Adrenal gland (tissue), 12 donors: ENCODE data around the gene TDRD9. TPM values are rescaled to one million over a fixed set of nuclear protein-coding genes. Genes with fewer than 3 reads are reported as not detected.

ENCODE experiments used
- DNase-seq, 7 donors: peaks; one replicate each; pipeline ENCODE4 v3.0.0-alpha.2; 2019 to 2020
- H3K27ac ChIP-seq, 5 donors: fragments of 200-600 bp; sonication (generic) in 4 of 5; 1 replicate in 3 of 5; 2 replicates in 2 of 5; pipeline versions ENCODE4 v1.5.1 to v1.8.0; 2016 to 2020; ENCODE audit warnings: mild to moderate bottlenecking in 1 of 5
- H3K27me3 ChIP-seq: fragments of 200-600 bp; 2 replicates; pipeline ENCODE4 v1.8.0; 2021
- H3K36me3 ChIP-seq, 2 donors: fragments of 200-600 bp; replicated peaks in 1 of 2; 1 replicate in 1 of 2; 2 replicates in 1 of 2; pipeline versions ENCODE4 v1.5.1 to v1.8.0; 2018 to 2022
- H3K4me1 ChIP-seq, 2 donors: fragments of 200-600 bp; replicated peaks in 1 of 2; 1 replicate in 1 of 2; 2 replicates in 1 of 2; pipeline versions ENCODE4 v1.5.1 to v1.8.0; 2018 to 2021
- H3K4me3 ChIP-seq, 4 donors: fragments of 200-600 bp; sonication (generic) in 3 of 4; one replicate each; pipeline ENCODE4 v1.5.1; 2016 to 2018
- H3K9me3 ChIP-seq, 3 donors: fragments of 200-600 bp; sonication (generic) in 1 of 3; replicated peaks in 1 of 3; 1 replicate in 2 of 3; 2 replicates in 1 of 3; pipeline versions ENCODE4 v1.5.1 to v1.8.0; 2016 to 2021
- CTCF ChIP-seq, 6 experiments: fragments of 450-650 bp in 4 of 6; fragments of 200-600 bp in 2 of 6; sonication (generic) in 1 of 6; IDR thresholded peaks; 1 replicate in 5 of 6; 2 replicates in 1 of 6; pipeline versions ENCODE4 v1.5.1 to v1.8.0; 2016 to 2021; ENCODE audit warnings: antibody characterized with exemption in 6 of 6, mild to moderate bottlenecking in 2 of 6, moderate library complexity in 1 of 6
- POLR2A ChIP-seq, 2 donors: fragments of 450-650 bp; IDR thresholded peaks; one replicate each; pipeline ENCODE4 v1.6.1; 2017; ENCODE audit warnings: antibody characterized with exemption in 2 of 2, mild to moderate bottlenecking in 2 of 2, moderate library complexity in 1 of 2
- WGBS, 4 donors: extraction: QIAGEN DNeasy Blood & Tissue Kit in 2 of 4; methylation state at CpG; one replicate each; pipeline versions ENCODE4 v1.1.5 to v1.1.7; 2013 to 2017; 5-methylcytosine and 5-hydroxymethylcytosine counted together
- intact Hi-C, 2 donors: fragments of 100-400 bp; cut with DNase I; formaldehyde crosslinking; loops; one replicate each; pipeline versions ENCODE4 v1.14.1 to v1.15.0; 2022 to 2023
- polyA plus RNA-seq, 3 donors: library from polyadenylated mRNA; stranded (reverse); fragments of 200-250 nt in 2 of 3; fragments of 350-450 nt in 1 of 3; fragmentation: Illumina TruSeq in 1 of 3; extraction: RNeasy Lipid Tissue Mini Kit (QIAGEN cat#74804) in 1 of 3; gene quantifications; one replicate each; pipeline ENCODE4 v1.2.3, GENCODE V29; 2013 to 2014
- total RNA-seq, 9 donors: library from RNA; depleted of rRNA in 4 of 9; stranded (reverse); fragments of >200 nt in 4 of 9; fragments of 120-200 nt in 1 of 9; fragmentation: NEBNext Ultra II Directional in 1 of 9; extraction: Animal tissue kit (Norgen Biotek cat#: 25700) in 1 of 9; gene quantifications; one replicate each; pipeline versions ENCODE4 v1.1.0 to v1.2.4, GENCODE V29; 2013 to 2023
- donor health status: healthy with polysubstance abuse.
- donor health status: Bipolar disorder and iron deficiency.
- donor health status: DM: yes; HTN: yes; CAD: no.
- donor health status: DM: no; HTN: no; CAD: no.
- donor health status: DM: no; HTN: no; CAD: no.
- donor health status: DM: yes; HTN: yes; CAD: no.

TDRD9 gene
- total and polyA plus RNA-seq, 12 donors, result 0.06 to 7.8 (median 3.0) TPM

- intact Hi-C loops, result no loop called here
- no peaks in the 10 kb centered on the region for H3K4me1 ChIP-seq
- TF ChIP-seq POLR2A (IDR thresholded peaks at IDR 0.05) (no peak), CTCF (IDR thresholded peaks at IDR 0.05) (no peak)
- no peaks in the 10 kb centered on the region for H3K36me3 ChIP-seq
- no peak overlapping the region for H3K27ac ChIP-seq
- WGBS, 4 donors, result 87 to 97% (median 90%) methylated on average over 1 of the region's 1 CpG
- no peaks in the 10 kb centered on the region for H3K27me3 ChIP-seq
- H3K4me3 ChIP-seq, result no peak overlapping the region
- H3K9me3 ChIP-seq, result no peaks in the 10 kb centered on the region
- DNase-seq, result no peak
Measured at GRCh38 chr14:104004849-104005248, 76.6 kb downstream of the TDRD9 start.

- WGBS, 4 donors, result 82 to 87% (median 83%) methylated on average over 8 of the region's 8 CpGs
- no peaks in the 10 kb centered on the region for H3K9me3 ChIP-seq
- no peak for DNase-seq
- no peaks in the 10 kb centered on the region for H3K36me3 ChIP-seq
- H3K27me3 ChIP-seq, result no peaks in the 10 kb centered on the region
- intact Hi-C loops, result no loop called here
- H3K4me1 ChIP-seq, result no peaks in the 10 kb centered on the region
- no peak overlapping the region for H3K27ac ChIP-seq
- no peak overlapping the region for H3K4me3 ChIP-seq
- TF ChIP-seq POLR2A (IDR thresholded peaks at IDR 0.05), result no peak
- TF ChIP-seq CTCF (IDR thresholded peaks at IDR 0.05), result no peak
Measured at GRCh38 chr14:104005489-104005888, 77.2 kb downstream of the TDRD9 start.

DNA sequence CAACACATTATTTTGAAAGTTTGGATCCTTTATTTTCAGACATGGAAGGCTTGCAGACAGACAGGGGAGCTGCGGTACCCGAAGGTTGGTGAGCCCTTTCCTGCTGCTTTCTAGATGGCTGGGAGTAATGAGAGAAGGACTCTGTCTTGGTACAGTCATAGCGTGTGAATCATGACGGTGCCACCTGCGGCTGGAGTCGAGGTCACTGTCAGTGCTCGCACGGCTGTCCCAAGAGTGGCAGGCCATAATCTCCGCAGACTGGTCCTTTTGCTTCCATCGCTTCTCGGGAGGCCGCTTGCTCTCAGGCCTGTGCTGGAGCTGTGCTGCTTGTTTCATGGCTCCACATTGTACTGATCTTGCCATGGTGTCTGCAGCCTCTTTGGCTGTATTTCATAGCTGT lies 78.9 kb downstream of the TDRD9 start:
- peak; percentile 34 to 60 (median 41) for DNase-seq
- Histone ChIP-seq H3K9me3 (no peaks in the 10 kb centered on the region), H3K27ac (no peak overlapping the region), H3K27me3 (no peaks in the 10 kb centered on the region), H3K4me1 (peaks cover 0 to 2% of the 10 kb centered on the region in 2 donors), H3K36me3 (no peaks in the 10 kb centered on the region), H3K4me3 (no peak overlapping the region)
- WGBS, 4 donors, result 64 to 86% (median 73%) methylated on average over 10 to 12 of the region's 12 CpGs
- intact Hi-C loops, result no loop called here
- TF ChIP-seq CTCF (IDR thresholded peaks at IDR 0.05), result no peak
- no peak for TF ChIP-seq POLR2A (IDR thresholded peaks at IDR 0.05)

- DNase-seq, result no peak
- H3K27me3 ChIP-seq, result no peaks in the 10 kb centered on the region
- intact Hi-C loops, result no loop called here
- WGBS, 4 donors, result 95 to 100% (median 98%) methylated on average over 1 of the region's 1 CpG
- no peaks in the 10 kb centered on the region for H3K36me3 ChIP-seq
- peaks cover 0 to 4% of the 10 kb centered on the region in 2 donors for H3K4me1 ChIP-seq
- no peak for TF ChIP-seq POLR2A (IDR thresholded peaks at IDR 0.05)
- H3K27ac ChIP-seq, result no peak overlapping the region
- H3K4me3 ChIP-seq, result no peak overlapping the region
- no peaks in the 10 kb centered on the region for H3K9me3 ChIP-seq
Measured at GRCh38 chr14:104009297-104009696, 81.0 kb downstream of the TDRD9 start.

GRCh38 chr14:104011824-104012517 lies 83.7 kb downstream of the TDRD9 start:
- Histone ChIP-seq H3K36me3 (no peaks in the 10 kb centered on the region), H3K9me3 (no peaks in the 10 kb centered on the region), H3K4me1 (peaks cover 0 to 4% of the 10 kb centered on the region in 2 donors), H3K27ac (no peak overlapping the region), H3K27me3 (no peaks in the 10 kb centered on the region), H3K4me3 (no peak overlapping the region)
- intact Hi-C loops, result no loop called here
- TF ChIP-seq CTCF (IDR thresholded peaks at IDR 0.05) (no peak), POLR2A (IDR thresholded peaks at IDR 0.05) (no peak)
- WGBS, 4 donors, result 45 to 74% (median 57%) methylated on average over 3 of the region's 3 CpGs
- DNase-seq, result peak in 6 of 7 donors; percentile 19 to 73 (median 56)
